Activated CD8-positive, alpha-beta T cell treated with anti-CD3 and anti-CD28 coated beads, Interleukin-2, amount 10 ng/mL, durations not matched to agents 7 days and 5 days (primary cell): Measurements from ENCODE around the gene SOX11. TPM values are rescaled to one million over a fixed set of nuclear protein-coding genes. Genes with fewer than 3 reads are reported as not detected.

Experiments
- ATAC-seq: fragments of 150-1000 bp; cut with Tn5 transposase; one replicate; pipeline ENCODE4 v1.10.0; 2021; ENCODE audit warnings: moderate library complexity
- CTCF ChIA-PET: fragments of 350-600 bp; sonication (Branson Sonifier 250); formaldehyde crosslinking; loops from one replicate; lab custom pipeline; 2021; ENCODE audit warnings: antibody characterized with exemption; lab: Charles Lee
- POLR2A ChIA-PET: fragments of 350-600 bp; sonication (Branson Sonifier 250); formaldehyde crosslinking; loops from one replicate; lab custom pipeline; 2021; ENCODE audit warnings: antibody characterized with exemption; lab: Charles Lee
- DNase-seq: peaks from one replicate; pipeline ENCODE4 v3.0.0-alpha.2; 2020
- H3K27ac Mint-ChIP-seq: one replicate; pipeline ENCODE4 v1.8.0; 2021; ENCODE audit warnings: mild to moderate bottlenecking, mixed read lengths
- H3K27me3 Mint-ChIP-seq: one replicate; pipeline ENCODE4 v1.8.0; 2021; ENCODE audit warnings: low read depth, mixed read lengths
- H3K36me3 Mint-ChIP-seq: one replicate; pipeline ENCODE4 v1.8.0; 2021; ENCODE audit warnings: low read depth, mixed read lengths
- H3K4me1 Mint-ChIP-seq: one replicate; pipeline ENCODE4 v1.8.0; 2021; ENCODE audit warnings: low read depth, mixed read lengths
- H3K4me3 Mint-ChIP-seq: one replicate; pipeline ENCODE4 v1.8.0; 2021; ENCODE audit warnings: mild to moderate bottlenecking, mixed read lengths
- H3K9me3 Mint-ChIP-seq: one replicate; pipeline ENCODE4 v1.8.0; 2022; ENCODE audit warnings: mixed read lengths; ENCODE audit not compliant: insufficient read depth
- total RNA-seq, 2 experiments: library from RNA; stranded (reverse); gene quantifications; one replicate each; pipeline ENCODE4 v1.2.3, GENCODE V29; 2021

SOX11 gene
- total RNA-seq, 2 experiments from 2014 or later, result not detected

GRCh38 chr2:5727235-5727634 is 35.1 kb downstream of the SOX11 start:
- H3K27me3 Mint-ChIP-seq, result peaks cover 8% of the 10 kb centered on the region
- H3K9me3 Mint-ChIP-seq, result no peaks in the 10 kb centered on the region
- ChIA-PET CTCF (no interaction called here), POLR2A (no interaction called here)
- ATAC-seq (no peak), DNase-seq (no peak)
- H3K4me3 Mint-ChIP-seq, result no peak overlapping the region
- no peaks in the 10 kb centered on the region for H3K36me3 Mint-ChIP-seq
- H3K27ac Mint-ChIP-seq, result no peak overlapping the region
- H3K4me1 Mint-ChIP-seq, result no peaks in the 10 kb centered on the region

GRCh38 chr2:5729416-5729815 is 37.2 kb downstream of the SOX11 start:
- H3K36me3 Mint-ChIP-seq, result no peaks in the 10 kb centered on the region
- H3K9me3 Mint-ChIP-seq, result no peaks in the 10 kb centered on the region
- DNase-seq (no peak), ATAC-seq (no peak)
- no peaks in the 10 kb centered on the region for H3K4me1 Mint-ChIP-seq
- H3K27ac Mint-ChIP-seq, result no peak overlapping the region
- ChIA-PET CTCF (no interaction called here), POLR2A (no interaction called here)
- H3K27me3 Mint-ChIP-seq, result peaks cover 8% of the 10 kb centered on the region
- H3K4me3 Mint-ChIP-seq, result no peak overlapping the region

- Mint-ChIP-seq H3K4me1 (no peaks in the 10 kb centered on the region), H3K36me3 (no peaks in the 10 kb centered on the region), H3K27ac (no peak overlapping the region), H3K9me3 (no peaks in the 10 kb centered on the region), H3K4me3 (no peak overlapping the region), H3K27me3 (peaks cover 8% of the 10 kb centered on the region)
- ATAC-seq (no peak), DNase-seq (no peak)
- CTCF ChIA-PET, result no interaction called here
- POLR2A ChIA-PET, result no interaction called here
These were observed 38.2 kb downstream of the SOX11 start for GRCh38 chr2:5730386-5730785.

GRCh38 chr2:5734859-5735520 is 42.8 kb downstream of the SOX11 start:
- CTCF ChIA-PET, result no interaction called here
- no peaks in the 10 kb centered on the region for H3K9me3 Mint-ChIP-seq
- DNase-seq, result no peak
- ATAC-seq, result no peak
- no peak overlapping the region for H3K4me3 Mint-ChIP-seq
- no peaks in the 10 kb centered on the region for H3K36me3 Mint-ChIP-seq
- no peak overlapping the region for H3K27ac Mint-ChIP-seq
- H3K4me1 Mint-ChIP-seq, result no peaks in the 10 kb centered on the region
- POLR2A ChIA-PET, result no interaction called here
- H3K27me3 Mint-ChIP-seq, result no peaks in the 10 kb centered on the region

- ChIA-PET POLR2A (no interaction called here), CTCF (no interaction called here)
- Mint-ChIP-seq H3K4me1 (no peaks in the 10 kb centered on the region), H3K9me3 (no peaks in the 10 kb centered on the region), H3K27me3 (no peaks in the 10 kb centered on the region), H3K4me3 (no peak overlapping the region), H3K27ac (no peak overlapping the region), H3K36me3 (no peaks in the 10 kb centered on the region)
- DNase-seq (no peak), ATAC-seq (no peak)
These were observed 43.3 kb downstream of the SOX11 start for GRCh38 chr2:5735521-5735861.

- CTCF ChIA-PET, result no interaction called here
- POLR2A ChIA-PET, result no interaction called here
- Mint-ChIP-seq H3K27me3 (no peaks in the 10 kb centered on the region), H3K4me3 (no peak overlapping the region), H3K4me1 (no peaks in the 10 kb centered on the region), H3K27ac (no peak overlapping the region), H3K9me3 (no peaks in the 10 kb centered on the region), H3K36me3 (no peaks in the 10 kb centered on the region)
- DNase-seq (no peak), ATAC-seq (no peak)
These were observed 43.9 kb downstream of the SOX11 start for GRCh38 chr2:5736050-5736449.

GRCh38 chr2:5736886-5737285 is 44.7 kb downstream of the SOX11 start:
- H3K27ac Mint-ChIP-seq, result no peak overlapping the region
- ATAC-seq (no peak), DNase-seq (no peak)
- no peak overlapping the region for H3K4me3 Mint-ChIP-seq
- no peaks in the 10 kb centered on the region for H3K4me1 Mint-ChIP-seq
- ChIA-PET CTCF (no interaction called here), POLR2A (no interaction called here)
- no peaks in the 10 kb centered on the region for H3K9me3 Mint-ChIP-seq
- no peaks in the 10 kb centered on the region for H3K27me3 Mint-ChIP-seq
- H3K36me3 Mint-ChIP-seq, result no peaks in the 10 kb centered on the region

GRCh38 chr2:5740053-5740452 is 47.9 kb downstream of the SOX11 start:
- Mint-ChIP-seq H3K27ac (no peak overlapping the region), H3K36me3 (no peaks in the 10 kb centered on the region), H3K4me3 (no peak overlapping the region), H3K9me3 (no peaks in the 10 kb centered on the region), H3K27me3 (no peaks in the 10 kb centered on the region), H3K4me1 (no peaks in the 10 kb centered on the region)
- ChIA-PET POLR2A (no interaction called here), CTCF (no interaction called here)
- ATAC-seq, result no peak
- DNase-seq, result no peak

- Mint-ChIP-seq H3K4me3 (no peak overlapping the region), H3K4me1 (no peaks in the 10 kb centered on the region), H3K36me3 (no peaks in the 10 kb centered on the region), H3K27me3 (no peaks in the 10 kb centered on the region), H3K27ac (no peak overlapping the region), H3K9me3 (no peaks in the 10 kb centered on the region)
- ATAC-seq (no peak), DNase-seq (no peak)
- ChIA-PET CTCF (no interaction called here), POLR2A (no interaction called here)
These were observed 48.6 kb downstream of the SOX11 start for GRCh38 chr2:5740817-5741216.

- Mint-ChIP-seq H3K27me3 (no peaks in the 10 kb centered on the region), H3K4me3 (no peak overlapping the region), H3K36me3 (no peaks in the 10 kb centered on the region), H3K9me3 (no peaks in the 10 kb centered on the region), H3K27ac (no peak overlapping the region), H3K4me1 (no peaks in the 10 kb centered on the region)
- ATAC-seq (no peak), DNase-seq (no peak)
- ChIA-PET POLR2A (no interaction called here), CTCF (no interaction called here)
These were observed 49.1 kb downstream of the SOX11 start for GRCh38 chr2:5741242-5741641.

- H3K36me3 Mint-ChIP-seq, result no peaks in the 10 kb centered on the region
- no peaks in the 10 kb centered on the region for H3K4me1 Mint-ChIP-seq
- ATAC-seq (no peak), DNase-seq (no peak)
- no peak overlapping the region for H3K27ac Mint-ChIP-seq
- POLR2A ChIA-PET, result no interaction called here
- no peaks in the 10 kb centered on the region for H3K9me3 Mint-ChIP-seq
- no peak overlapping the region for H3K4me3 Mint-ChIP-seq
- CTCF ChIA-PET, result no interaction called here
- no peaks in the 10 kb centered on the region for H3K27me3 Mint-ChIP-seq
These were observed 49.9 kb downstream of the SOX11 start for GRCh38 chr2:5742126-5742525.

- Mint-ChIP-seq H3K4me3 (no peak overlapping the region), H3K9me3 (no peaks in the 10 kb centered on the region), H3K27ac (no peak overlapping the region), H3K4me1 (no peaks in the 10 kb centered on the region), H3K36me3 (no peaks in the 10 kb centered on the region), H3K27me3 (no peaks in the 10 kb centered on the region)
- ChIA-PET POLR2A (no interaction called here), CTCF (no interaction called here)
- ATAC-seq, result no peak
- no peak for DNase-seq
These were observed 56.2 kb downstream of the SOX11 start for GRCh38 chr2:5748391-5748790.

- H3K27me3 Mint-ChIP-seq, result no peaks in the 10 kb centered on the region
- no peaks in the 10 kb centered on the region for H3K4me1 Mint-ChIP-seq
- no peaks in the 10 kb centered on the region for H3K36me3 Mint-ChIP-seq
- POLR2A ChIA-PET, result no interaction called here
- H3K27ac Mint-ChIP-seq, result no peak overlapping the region
- no peaks in the 10 kb centered on the region for H3K9me3 Mint-ChIP-seq
- CTCF ChIA-PET, result no interaction called here
- H3K4me3 Mint-ChIP-seq, result no peak overlapping the region
- DNase-seq (no peak), ATAC-seq (no peak)
These were observed 56.8 kb downstream of the SOX11 start for GRCh38 chr2:5748946-5749345.
